IMR-90 (cell line): ENCODE data around the gene PLEKHO2. TPM values are rescaled to one million over a fixed set of nuclear protein-coding genes. Genes with fewer than 3 reads are reported as not detected.

ENCODE experiments used
- ATAC-seq: fragments of 200-7000 bp; cut with Tn5 transposase; 2 replicates; pipeline ENCODE4 v1.9.1; 2020; ENCODE audit warnings: low read depth, mild to moderate bottlenecking, moderate library complexity
- BruUV-seq: library from RNA; stranded (reverse); fragments of 400-500 nt; replicated peaks from 2 replicates; lab custom pipeline; 2021; lab: Mats Ljungman, UMichigan
- CTCF ChIA-PET: fragments of 300-600 bp; formaldehyde crosslinking; extraction: SDS; loops from one replicate; lab custom pipeline; 2021; ENCODE audit warnings: antibody characterized with exemption; lab: Yijun Ruan, JAX
- POLR2A ChIA-PET: fragments of 300-600 bp; sonication (Branson Sonifier 250); formaldehyde crosslinking; loops from one replicate; lab custom pipeline; 2022; ENCODE audit warnings: antibody characterized with exemption; ENCODE audit not compliant: unreplicated experiment; lab: Charles Lee
- DNase-seq: peaks from one replicate; pipeline ENCODE4 v3.0.0; 2013
- H2AFZ ChIP-seq: replicated peaks from 2 replicates; pipeline ENCODE3; 2013; ENCODE audit warnings: low read length, mild to moderate bottlenecking; ENCODE audit not compliant: poor library complexity
- H2AK5ac ChIP-seq: 2 replicates; pipeline ENCODE4 v1.6.1; 2013; ENCODE audit warnings: low read depth, low read length, inconsistent platforms
- H2AK9ac ChIP-seq: replicated peaks from 2 replicates; pipeline ENCODE3; 2013; ENCODE audit warnings: mild to moderate bottlenecking, low read depth, low read length, moderate library complexity; ENCODE audit not compliant: poor library complexity
- H2BK120ac ChIP-seq: 2 replicates; pipeline ENCODE4 v1.6.1; 2013; ENCODE audit warnings: low read depth, low read length, inconsistent platforms
- H2BK15ac ChIP-seq: 3 replicates; pipeline ENCODE4 v1.6.1; 2013; ENCODE audit warnings: low read depth, low read length, inconsistent platforms
- H2BK20ac ChIP-seq: 2 replicates; pipeline ENCODE4 v1.6.1; 2013; ENCODE audit warnings: low read depth, mild to moderate bottlenecking, inconsistent platforms, low read length, moderate library complexity
- H2BK5ac ChIP-seq: 2 replicates; pipeline ENCODE4 v1.6.1; 2013; ENCODE audit warnings: mild to moderate bottlenecking, low read depth, low read length, inconsistent platforms; ENCODE audit not compliant: poor library complexity, severe bottlenecking
- H3K14ac ChIP-seq: replicated peaks from 2 replicates; pipeline ENCODE4 v1.6.1; 2013; ENCODE audit warnings: low read depth, low read length, inconsistent platforms
- H3K18ac ChIP-seq: 2 replicates; pipeline ENCODE4 v1.6.1; 2013; ENCODE audit warnings: low read depth, low read length, control low read depth
- H3K23ac ChIP-seq: 2 replicates; pipeline ENCODE4 v1.6.1; 2013; ENCODE audit warnings: low read depth, low read length, inconsistent platforms
- H3K27ac ChIP-seq: 2 replicates; pipeline ENCODE4 v1.5.1; 2013; ENCODE audit warnings: mild to moderate bottlenecking, control low read depth, low read length; ENCODE audit not compliant: insufficient read depth
- H3K27me3 ChIP-seq: 2 replicates; pipeline ENCODE4 v1.6.1; 2013; ENCODE audit warnings: low read length; ENCODE audit not compliant: control insufficient read depth, insufficient read depth
- H3K36me3 ChIP-seq: 2 replicates; pipeline ENCODE4 v1.6.1; 2013; ENCODE audit warnings: low read length, mixed read lengths; ENCODE audit not compliant: control insufficient read depth, insufficient read depth
- H3K4ac ChIP-seq: 2 replicates; pipeline ENCODE4 v1.6.1; 2013; ENCODE audit warnings: low read depth, low read length, inconsistent platforms
- H3K4me1 ChIP-seq: 2 replicates; pipeline ENCODE4 v1.6.1; 2013; ENCODE audit warnings: low read length, mixed read lengths; ENCODE audit not compliant: control insufficient read depth, insufficient read depth
- H3K4me2 ChIP-seq: 2 replicates; pipeline ENCODE4 v1.6.1; 2013; ENCODE audit warnings: low read depth, mild to moderate bottlenecking, control low read depth, low read length, moderate library complexity
- H3K4me3 ChIP-seq: 2 replicates; pipeline ENCODE4 v1.5.1; 2013; ENCODE audit warnings: low read depth, mild to moderate bottlenecking, control low read depth, low read length, moderate library complexity; ENCODE audit not compliant: insufficient read depth
- H3K56ac ChIP-seq: 2 replicates; pipeline ENCODE4 v1.6.1; 2013; ENCODE audit warnings: low read length, inconsistent platforms; ENCODE audit not compliant: insufficient read depth; ENCODE audit errors: extremely low read depth
- H3K79me1 ChIP-seq, 2 experiments: 2 replicates each; pipeline ENCODE4 v1.6.1; 2013; ENCODE audit warnings: low read length in 2 of 2, inconsistent platforms in 1 of 2, low read depth in 1 of 2
- H3K9ac ChIP-seq: 2 replicates; pipeline ENCODE4 v1.6.1; 2013; ENCODE audit warnings: low read depth, low read length, control low read depth
- H3K9me1 ChIP-seq: 2 replicates; pipeline ENCODE4 v1.6.1; 2013; ENCODE audit warnings: low read length, inconsistent platforms; ENCODE audit not compliant: insufficient read depth
- H3K9me3 ChIP-seq: 2 replicates; pipeline ENCODE4 v1.6.1; 2013; ENCODE audit warnings: low read length; ENCODE audit not compliant: control insufficient read depth, insufficient read depth
- H4K20me1 ChIP-seq: 2 replicates; pipeline ENCODE4 v1.6.1; 2013; ENCODE audit warnings: low read length, inconsistent platforms; ENCODE audit not compliant: insufficient read depth
- H4K5ac ChIP-seq: 2 replicates; pipeline ENCODE4 v1.6.1; 2013; ENCODE audit warnings: mild to moderate bottlenecking, low read depth, low read length, control low read depth
- H4K8ac ChIP-seq, 2 experiments: 2 replicates each; pipeline ENCODE4 v1.6.1; 2013; ENCODE audit warnings: low read depth in 2 of 2, low read length in 2 of 2, control low read depth in 1 of 2, inconsistent platforms in 1 of 2
- H4K91ac ChIP-seq: 2 replicates; pipeline ENCODE4 v1.6.1; 2013; ENCODE audit warnings: low read depth, low read length, inconsistent platforms; ENCODE audit not compliant: insufficient read depth
- BHLHE40 ChIP-seq: fragments of 150-350 bp; IDR thresholded peaks from 2 replicates; pipeline ENCODE4 v1.6.1; 2016; ENCODE audit warnings: mild to moderate bottlenecking, low read depth, low read length
- CHD1 ChIP-seq: IDR thresholded peaks from 2 replicates; pipeline ENCODE4 v1.6.1; 2012; ENCODE audit warnings: low read depth, low read length, improper control_type of control experiment
- CTCF ChIP-seq: conservative IDR thresholded peaks from 2 replicates; pipeline ENCODE4 v1.5.1; 2012; ENCODE audit warnings: mild to moderate bottlenecking, low read depth, low read length, improper control_type of control experiment
- ELK1 ChIP-seq: fragments of 150-350 bp; IDR thresholded peaks from 2 replicates; pipeline ENCODE4 v1.6.1; 2016; ENCODE audit warnings: low read depth, mild to moderate bottlenecking, low read length, moderate library complexity, borderline replicate concordance
- FOS ChIP-seq: fragments of 150-350 bp; IDR thresholded peaks from 2 replicates; pipeline ENCODE4 v1.6.1; 2016; ENCODE audit warnings: low read depth, low read length
- MAFK ChIP-seq: IDR thresholded peaks from 2 replicates; pipeline ENCODE4 v1.6.1; 2012; ENCODE audit warnings: low read depth, low read length, improper control_type of control experiment
- MAZ ChIP-seq: IDR thresholded peaks from 2 replicates; pipeline ENCODE4 v1.6.1; 2012; ENCODE audit warnings: low read depth, mild to moderate bottlenecking, low read length, improper control_type of control experiment, moderate library complexity, borderline replicate concordance
- MXI1 ChIP-seq: IDR thresholded peaks from 2 replicates; pipeline ENCODE4 v1.6.1; 2012; ENCODE audit warnings: low read depth, mild to moderate bottlenecking, low read length, moderate library complexity, borderline replicate concordance
- NFE2L2 ChIP-seq: fragments of 150-350 bp; IDR thresholded peaks from 2 replicates; pipeline ENCODE4 v1.6.1; 2016; ENCODE audit warnings: low read depth, mild to moderate bottlenecking, low read length
- RAD21 ChIP-seq: IDR thresholded peaks from 2 replicates; pipeline ENCODE4 v1.6.1; 2012; ENCODE audit warnings: low read length, improper control_type of control experiment
- RCOR1 ChIP-seq: IDR thresholded peaks from 2 replicates; pipeline ENCODE4 v1.6.1; 2012; ENCODE audit warnings: mild to moderate bottlenecking, low read length, improper control_type of control experiment; ENCODE audit not compliant: insufficient replicate concordance
- RFX5 ChIP-seq: IDR thresholded peaks from 2 replicates; pipeline ENCODE4 v1.8.0; 2012; ENCODE audit warnings: low read depth, mild to moderate bottlenecking, low read length, moderate library complexity
- SMC3 ChIP-seq: fragments of 150-350 bp; IDR thresholded peaks from 2 replicates; pipeline ENCODE4 v1.6.1; 2016; ENCODE audit warnings: low read depth, mild to moderate bottlenecking, antibody characterized with exemption, low read length, moderate library complexity
- USF2 ChIP-seq: fragments of 150-350 bp; IDR thresholded peaks from 2 replicates; pipeline ENCODE4 v1.6.1; 2017; ENCODE audit warnings: mild to moderate bottlenecking, antibody characterized with exemption, low read length, low read depth
- WGBS, 2 experiments: methylation state at CpG; one replicate each; pipeline versions ENCODE4 v1.1.5 to v1.1.7; 2013; ENCODE audit warnings: missing lambda C conversion rate in 2 of 2; ENCODE audit not compliant: insufficient read length in 1 of 2; ENCODE audit errors: extremely low coverage in 2 of 2; 5-methylcytosine and 5-hydroxymethylcytosine counted together
- dilution Hi-C: fragments of 300-500 bp; cut with HindIII; formaldehyde crosslinking; loops from one replicate; pipeline ENCODE4 v1.14.3; 2018; ENCODE audit warnings: low sequenced_read_pairs; ENCODE audit not compliant: unreplicated experiment
- in situ Hi-C: fragments of 300-500 bp; cut with MboI; formaldehyde crosslinking; loops from 3 replicates; pipeline ENCODE4 v1.14.3; 2019; ENCODE audit warnings: low sequenced_read_pairs, inconsistent platforms, mixed read lengths
- intact Hi-C: fragments of 100-400 bp; cut with micrococcal nuclease; formaldehyde crosslinking; loops from 2 replicates; pipeline ENCODE4 v1.10.0; 2022
- polyA plus RNA-seq, 3 experiments: library from polyadenylated mRNA; depleted of rRNA; stranded (reverse); fragments of >200 nt; gene quantifications; 2 replicates each; pipeline ENCODE4 v1.2.3, GENCODE V29; 2012; ENCODE audit warnings: low replicate concordance in 1 of 3
- total RNA-seq: library from RNA; depleted of rRNA; stranded (reverse); fragments of >200 nt; gene quantifications from 2 replicates; pipeline ENCODE4 v1.2.3, GENCODE V29; 2012

The PLEKHO2 gene
- total and polyA plus RNA-seq, 2 of the 4 experiments (the other 2 are of a cell fraction), result 19.0 to 22.5 TPM

- ChIA-PET CTCF (no interaction called here), POLR2A (no interaction called here)
- peaks cover 60 to 91% of the 10 kb centered on the region in 2 experiments for H3K79me1 ChIP-seq
- no peak overlapping the region for H3K18ac ChIP-seq
- H3K36me3 ChIP-seq, result peaks cover 72% of the 10 kb centered on the region
- H2BK15ac ChIP-seq, result no peak overlapping the region
- peak overlapping the region; percentile 5 for H2BK5ac ChIP-seq
- no peak overlapping the region for H3K4me3 ChIP-seq
- no peak overlapping the region for H3K4me2 ChIP-seq
- peak overlapping the region; percentile 61 for H3K4ac ChIP-seq
- H2BK120ac ChIP-seq, result no peak overlapping the region
- no peak overlapping the region for H2BK20ac ChIP-seq
- H4K8ac ChIP-seq, result 0 out of 4 replicates have a peak overlapping the region, but pooled peaks of 1 of the 2 experiments have one; percentile 62
- H4K20me1 ChIP-seq, result peaks cover 36% of the 10 kb centered on the region
- peaks cover 65% of the 10 kb centered on the region for H3K4me1 ChIP-seq
- dilution Hi-C loops (no loop called here), intact Hi-C loops (loop anchor here (5.0 kb wide), 1 partner anchor 128 kb away; the partner anchor contains the start of gene SPG21), in situ Hi-C loops (no loop called here)
- H4K91ac ChIP-seq, result 0 out of 2 replicates have a peak overlapping the region, but pooled peaks have one; percentile 23
- H2AK9ac ChIP-seq, result no peak overlapping the region
- H4K5ac ChIP-seq, result no peak overlapping the region
- no peaks in the 10 kb centered on the region for H3K27me3 ChIP-seq
- H3K56ac ChIP-seq, result no peak overlapping the region
- H3K9me3 ChIP-seq, result no peaks in the 10 kb centered on the region
- TF ChIP-seq MAFK (no peak), CTCF (no peak), BHLHE40 (no peak), MAZ (no peak), SMC3 (no peak), ELK1 (no peak), FOS (no peak), CHD1 (no peak), MXI1 (no peak), NFE2L2 (no peak), USF2 (no peak), RAD21 (no peak), RCOR1 (no peak), RFX5 (no peak)
- H2AFZ ChIP-seq, result peak overlapping the region; percentile 15
- no CpG with 5 or more reads among the region's 2 CpGs for WGBS, 2 experiments
- H3K9ac ChIP-seq, result no peak overlapping the region
- H3K27ac ChIP-seq, result peak overlapping the region; percentile 2; the same call in 1 of the 2 replicates
- DNase-seq (no peak), ATAC-seq (no peak)
- peak overlapping the region; percentile 85 for H2AK5ac ChIP-seq
- peaks cover 60% of the 10 kb centered on the region for H3K9me1 ChIP-seq
- no TSS peak for BruUV-seq
- H3K14ac ChIP-seq, result peak overlapping the region; percentile 24
- peak overlapping the region; percentile 68 for H3K23ac ChIP-seq
Measured at GRCh38 chr15:64859226-64859625, 17.5 kb downstream of the PLEKHO2 start.
